ENCODE data around the gene MAST3. TPM values are rescaled to one million over a fixed set of nuclear protein-coding genes. Genes with fewer than 3 reads are reported as not detected.

The MAST3 gene
- total RNA-seq, 1 experiment from 2014 or later: 14.1 TPM

DNA sequence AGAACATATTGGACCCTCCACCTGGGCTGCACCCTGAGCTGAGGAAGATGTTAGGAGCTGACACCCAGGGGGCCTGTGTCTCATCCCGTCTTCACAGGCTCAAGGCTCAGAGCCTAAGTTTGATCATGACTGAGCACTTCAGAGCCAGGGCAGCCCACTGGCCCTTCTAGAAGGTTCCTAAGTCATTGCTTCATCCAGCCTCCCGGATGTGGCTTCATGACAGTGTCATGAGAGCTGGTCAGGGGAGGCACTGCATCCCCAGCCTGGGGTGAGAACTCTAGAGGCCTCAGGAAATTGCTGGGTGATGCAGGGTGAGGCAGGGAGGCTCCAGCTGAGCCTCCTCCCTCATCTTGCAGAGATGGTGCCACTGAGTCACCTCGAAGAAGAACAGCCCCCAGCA lies 30.5 kb downstream of the MAST3 start:
- Histone ChIP-seq H3K27ac (no peak overlapping the region), H3K9me3 (ENCODE audit: insufficient read depth, low read depth) (no peaks in the 10 kb centered on the region), H3F3A (ENCODE audit: insufficient read depth, low read depth) (peaks cover 4% of the 10 kb centered on the region; the same call in 1 of the 2 replicates), H3K4me1 (replicated peaks; ENCODE audit: insufficient read depth) (no peaks in the 10 kb centered on the region), H3K4me2 (no peak overlapping the region), H3K9me2 (ENCODE audit: insufficient read depth) (no peaks in the 10 kb centered on the region), H3K36me3 (ENCODE audit: low read depth) (peaks cover 4% of the 10 kb centered on the region; the same call in 1 of the 2 replicates), H3K4me3 (no peak overlapping the region), H3K79me2 (ENCODE audit: low read depth) (no peaks in the 10 kb centered on the region), H3K27me3 (ENCODE audit: insufficient read depth, low read depth) (no peaks in the 10 kb centered on the region), H4K20me1 (ENCODE audit: insufficient read depth) (no peaks in the 10 kb centered on the region), H2AFZ (no peak overlapping the region)
- DNase-seq: no peak
- ChIA-PET CTCF (no interaction called here), POLR2A (ENCODE audit: unreplicated experiment) (no interaction called here)
- TF ChIP-seq, protein P1, sequence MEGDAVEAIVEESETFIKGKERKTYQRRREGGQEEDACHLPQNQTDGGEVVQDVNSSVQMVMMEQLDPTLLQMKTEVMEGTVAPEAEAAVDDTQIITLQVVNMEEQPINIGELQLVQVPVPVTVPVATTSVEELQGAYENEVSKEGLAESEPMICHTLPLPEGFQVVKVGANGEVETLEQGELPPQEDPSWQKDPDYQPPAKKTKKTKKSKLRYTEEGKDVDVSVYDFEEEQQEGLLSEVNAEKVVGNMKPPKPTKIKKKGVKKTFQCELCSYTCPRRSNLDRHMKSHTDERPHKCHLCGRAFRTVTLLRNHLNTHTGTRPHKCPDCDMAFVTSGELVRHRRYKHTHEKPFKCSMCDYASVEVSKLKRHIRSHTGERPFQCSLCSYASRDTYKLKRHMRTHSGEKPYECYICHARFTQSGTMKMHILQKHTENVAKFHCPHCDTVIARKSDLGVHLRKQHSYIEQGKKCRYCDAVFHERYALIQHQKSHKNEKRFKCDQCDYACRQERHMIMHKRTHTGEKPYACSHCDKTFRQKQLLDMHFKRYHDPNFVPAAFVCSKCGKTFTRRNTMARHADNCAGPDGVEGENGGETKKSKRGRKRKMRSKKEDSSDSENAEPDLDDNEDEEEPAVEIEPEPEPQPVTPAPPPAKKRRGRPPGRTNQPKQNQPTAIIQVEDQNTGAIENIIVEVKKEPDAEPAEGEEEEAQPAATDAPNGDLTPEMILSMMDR (conservative IDR thresholded peaks at IDR 0.05): no peak
- no peak for TF ChIP-seq EZH2 (IDR thresholded peaks at IDR 0.05; ENCODE audit: low read depth)
- intact Hi-C loops (cut with micrococcal nuclease; ENCODE audit: unreplicated experiment): no loop called here
- no TSS peak for BruUV-seq (replicated peaks)

DNA sequence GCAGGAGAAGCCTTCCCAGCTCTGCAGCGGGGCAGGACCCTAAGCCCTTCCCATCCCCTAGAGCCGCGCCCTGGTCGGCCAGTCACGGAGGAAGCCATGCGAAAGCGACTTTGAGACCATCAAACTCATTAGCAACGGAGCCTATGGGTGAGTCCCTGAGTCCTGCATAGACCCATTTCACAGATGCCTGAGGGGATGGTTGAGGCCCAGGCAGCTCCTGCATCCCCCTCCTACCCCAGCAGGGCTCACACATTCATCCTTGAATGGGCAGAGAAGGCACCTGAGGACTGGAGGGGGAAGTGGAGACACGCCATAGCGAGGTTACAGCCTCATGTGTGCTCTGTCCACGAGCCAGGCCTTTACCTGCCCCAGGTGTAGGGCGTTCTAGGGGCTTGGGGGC lies 31.2 kb downstream of the MAST3 start:
- no peaks in the 10 kb centered on the region for H3K79me2 ChIP-seq (ENCODE audit: low read depth)
- H3K4me3 ChIP-seq: no peak overlapping the region
- DNase-seq: no peak
- no peak overlapping the region for H3K27ac ChIP-seq
- H3K36me3 ChIP-seq (ENCODE audit: low read depth): peaks cover 4% of the 10 kb centered on the region; the same call in 1 of the 2 replicates
- H3K4me2 ChIP-seq: no peak overlapping the region
- H4K20me1 ChIP-seq (ENCODE audit: insufficient read depth): no peaks in the 10 kb centered on the region
- POLR2A ChIA-PET (ENCODE audit: unreplicated experiment): no interaction called here
- H3K9me2 ChIP-seq (ENCODE audit: insufficient read depth): no peaks in the 10 kb centered on the region
- intact Hi-C loops (cut with micrococcal nuclease; ENCODE audit: unreplicated experiment): no loop called here
- no peak overlapping the region for H2AFZ ChIP-seq
- H3K4me1 ChIP-seq (replicated peaks; ENCODE audit: insufficient read depth): no peaks in the 10 kb centered on the region
- peaks cover 4% of the 10 kb centered on the region; the same call in 1 of the 2 replicates for H3F3A ChIP-seq (ENCODE audit: insufficient read depth, low read depth)
- CTCF ChIA-PET: no interaction called here
- no peak for TF ChIP-seq EZH2 (IDR thresholded peaks at IDR 0.05; ENCODE audit: low read depth)
- TF ChIP-seq, protein P1 (conservative IDR thresholded peaks at IDR 0.05): no peak
- H3K27me3 ChIP-seq (ENCODE audit: insufficient read depth, low read depth): no peaks in the 10 kb centered on the region
- no peaks in the 10 kb centered on the region for H3K9me3 ChIP-seq (ENCODE audit: insufficient read depth, low read depth)
- BruUV-seq (replicated peaks): no TSS peak

DNA sequence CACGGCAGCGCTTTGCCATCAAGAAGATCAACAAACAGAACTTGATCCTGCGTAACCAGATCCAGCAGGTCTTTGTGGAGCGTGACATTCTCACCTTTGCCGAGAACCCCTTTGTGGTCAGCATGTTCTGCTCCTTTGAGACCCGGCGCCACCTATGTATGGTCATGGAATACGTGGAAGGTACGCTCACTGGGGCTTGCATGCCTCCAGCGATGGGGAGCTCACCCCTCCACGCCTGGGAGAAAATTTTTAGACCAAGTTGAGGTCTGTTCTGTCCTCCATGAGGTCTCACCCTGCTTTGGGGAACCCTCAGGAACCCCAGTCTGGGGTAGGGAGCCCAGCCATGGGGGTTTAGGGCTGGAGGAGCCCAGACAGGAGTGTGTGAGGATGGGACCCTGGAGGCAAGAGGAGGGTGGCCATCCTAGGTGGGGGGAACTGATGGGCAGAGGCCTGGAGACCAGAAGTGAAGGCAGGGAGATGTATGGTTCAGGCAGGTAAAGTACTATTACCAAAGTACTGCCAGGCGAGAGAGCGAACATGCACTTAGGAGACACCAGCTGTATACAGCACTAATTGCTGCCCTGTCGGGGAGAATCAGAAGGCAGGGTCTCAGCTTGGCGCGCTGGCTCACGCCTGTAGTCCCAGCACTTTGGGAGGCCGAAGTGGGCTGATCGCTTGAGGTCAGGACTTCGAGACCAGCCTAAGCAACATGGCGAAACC lies 33.1 kb downstream of the MAST3 start:
- CTCF ChIA-PET: no interaction called here

More for the DNA sequence above, 33.1 kb downstream of the MAST3 start:
- Histone ChIP-seq H3K9me3 (ENCODE audit: insufficient read depth, low read depth) (no peaks in the 10 kb centered on the region), H4K20me1 (ENCODE audit: insufficient read depth) (no peaks in the 10 kb centered on the region), H3F3A (ENCODE audit: insufficient read depth, low read depth) (peaks cover 4% of the 10 kb centered on the region; the same call in 1 of the 2 replicates), H3K4me3 (no peak overlapping the region), H3K27ac (no peak overlapping the region), H2AFZ (no peak overlapping the region), H3K4me1 (replicated peaks; ENCODE audit: insufficient read depth) (no peaks in the 10 kb centered on the region), H3K79me2 (ENCODE audit: low read depth) (no peaks in the 10 kb centered on the region), H3K36me3 (ENCODE audit: low read depth) (0 out of 2 replicates have a peak, but pooled peaks cover 4% of the 10 kb centered on the region), H3K27me3 (ENCODE audit: insufficient read depth, low read depth) (no peaks in the 10 kb centered on the region), H3K9me2 (ENCODE audit: insufficient read depth) (no peaks in the 10 kb centered on the region), H3K4me2 (no peak overlapping the region)
- no peak for TF ChIP-seq EZH2 (IDR thresholded peaks at IDR 0.05; ENCODE audit: low read depth)
- TF ChIP-seq, protein P1 (conservative IDR thresholded peaks at IDR 0.05): no peak
- no TSS peak for BruUV-seq (replicated peaks)
- POLR2A ChIA-PET (ENCODE audit: unreplicated experiment): no interaction called here
- no peak for DNase-seq
- intact Hi-C loops (cut with micrococcal nuclease; ENCODE audit: unreplicated experiment): no loop called here

Data from PC-9 (cell line).